ENCODE measurements around the gene AQP6.

Gene AQP6
- 0 reads per million in 2 donors for total RNA-seq

GRCh38 chr12:49972641-49973360 lies at the start of gene AQP6:
Gene AQP6 (plus strand): TSS chr12:49972947. CDS start chr12:49973174, 227 bp downstream.
- DNase-seq = no peak

GRCh38 chr12:49923035-49923644 lies 49.6 kb upstream of the AQP6 start:
- no peak for DNase-seq

- no peak for DNase-seq
Measured at GRCh38 chr12:49923880-49924556, 48.7 kb upstream of the AQP6 start.

GRCh38 chr12:49924628-49925246 lies 48.0 kb upstream of the AQP6 start:
- DNase-seq = no peak

GRCh38 chr12:49925433-49926204 lies 47.1 kb upstream of the AQP6 start:
- no peak for DNase-seq

GRCh38 chr12:49928471-49928870 lies 44.3 kb upstream of the AQP6 start:
- no peak for DNase-seq

- DNase-seq = no peak
Measured at GRCh38 chr12:49929581-49929980, 43.2 kb upstream of the AQP6 start.

- DNase-seq = no peak
Measured at GRCh38 chr12:49930515-49931288, 42.0 kb upstream of the AQP6 start.

- no peak for DNase-seq
Measured at GRCh38 chr12:49932023-49932422, 40.7 kb upstream of the AQP6 start.

- no peak for DNase-seq
Measured at GRCh38 chr12:49932533-49933130, 40.1 kb upstream of the AQP6 start.

GRCh38 chr12:49933796-49934195 lies 39.0 kb upstream of the AQP6 start:
- DNase-seq = no peak

- no peak for DNase-seq
Measured at GRCh38 chr12:49934505-49934904, 38.2 kb upstream of the AQP6 start.

- no peak for DNase-seq
Measured at GRCh38 chr12:49936925-49937324, 35.8 kb upstream of the AQP6 start.

GRCh38 chr12:49937639-49938300 lies 35.0 kb upstream of the AQP6 start:
- no peak for DNase-seq

GRCh38 chr12:49939307-49939706 lies 33.4 kb upstream of the AQP6 start:
- DNase-seq = no peak

- DNase-seq = no peak
Measured at GRCh38 chr12:49939707-49940106, 33.0 kb upstream of the AQP6 start.

- no peak for DNase-seq
Measured at GRCh38 chr12:49941556-49942511, 30.9 kb upstream of the AQP6 start.

GRCh38 chr12:49942512-49942893 lies 30.2 kb upstream of the AQP6 start:
- DNase-seq = no peak

GRCh38 chr12:49942921-49943624 lies 29.7 kb upstream of the AQP6 start:
- DNase-seq = no peak

Measured in T-helper 9 cell (primary cell).